DMS 273 (cell line): ENCODE data around the gene FGF23.
A peak's percentile ranks its signal among the peaks of the same experiment; 100 is the strongest.
"Not testable (repeated sequence)": the region's sequence is repeated elsewhere in the genome, so short reads cannot be mapped to it uniquely, and the experiment has no call there.

Experiments
- DNase-seq: peaks from one replicate; lab custom pipeline; 2025; ENCODE audit not compliant: unreplicated experiment; lab: John Stamatoyannopoulos, UW

The FGF23 gene

GRCh38 chr12:4379405-4379804, at the start of gene FGF23:
TSS of gene FGF23 (minus strand) at chr12:4379712. CDS start at chr12:4379582, 130 bp downstream.
- peak; percentile 13 for DNase-seq

GRCh38 chr12:4424422-4424821, 44.9 kb upstream of the FGF23 start:
- no peak for DNase-seq

- DNase-seq = no peak
These were observed 44.1 kb upstream of the FGF23 start for GRCh38 chr12:4423528-4424195.

GRCh38 chr12:4422985-4423384, 43.5 kb upstream of the FGF23 start:
- DNase-seq = no peak

DNA sequence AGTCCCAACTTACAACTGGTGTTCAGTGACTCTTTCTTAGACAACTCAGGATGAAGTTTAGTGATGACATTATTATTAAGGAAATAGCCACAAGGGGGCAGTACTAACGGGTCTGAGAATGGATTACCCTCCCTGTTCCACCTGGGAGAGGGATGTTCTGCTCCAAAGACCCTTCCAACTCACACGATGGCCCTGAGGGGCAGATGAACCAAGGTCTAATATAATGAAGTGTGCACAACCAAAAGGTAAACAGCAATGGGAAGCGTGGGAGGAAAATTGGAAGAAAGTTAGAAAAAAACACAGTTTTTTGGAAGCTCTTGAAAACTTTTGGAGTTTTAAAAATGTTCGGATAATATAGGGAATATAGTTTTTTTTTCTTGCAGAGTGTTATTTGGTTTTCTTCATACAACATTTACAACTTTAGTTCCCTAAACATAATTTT, 42.1 kb upstream of the FGF23 start:
- DNase-seq = peak; percentile 69

- no peak for DNase-seq
These were observed 40.7 kb upstream of the FGF23 start for GRCh38 chr12:4420138-4420670.

DNA sequence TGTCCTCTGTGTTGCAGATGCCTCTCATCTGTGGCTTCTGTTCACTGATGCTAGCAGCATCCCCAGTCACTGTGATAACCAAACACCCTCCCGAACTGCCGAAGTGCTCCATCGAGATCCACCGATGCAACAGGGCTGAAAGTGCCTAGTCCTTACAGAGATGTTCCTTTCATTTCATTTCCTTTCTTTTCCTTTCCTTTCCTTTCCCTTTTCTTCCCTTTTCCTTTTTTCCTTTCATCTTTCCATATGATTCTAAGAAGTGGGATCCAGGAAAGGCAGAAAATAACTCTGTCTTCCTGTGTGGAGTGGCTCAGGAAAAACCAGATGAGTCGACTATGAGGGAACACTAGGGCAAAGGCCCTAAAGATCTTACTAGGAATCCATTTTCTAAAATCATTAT, 39.4 kb upstream of the FGF23 start:
- DNase-seq = no peak

DNA sequence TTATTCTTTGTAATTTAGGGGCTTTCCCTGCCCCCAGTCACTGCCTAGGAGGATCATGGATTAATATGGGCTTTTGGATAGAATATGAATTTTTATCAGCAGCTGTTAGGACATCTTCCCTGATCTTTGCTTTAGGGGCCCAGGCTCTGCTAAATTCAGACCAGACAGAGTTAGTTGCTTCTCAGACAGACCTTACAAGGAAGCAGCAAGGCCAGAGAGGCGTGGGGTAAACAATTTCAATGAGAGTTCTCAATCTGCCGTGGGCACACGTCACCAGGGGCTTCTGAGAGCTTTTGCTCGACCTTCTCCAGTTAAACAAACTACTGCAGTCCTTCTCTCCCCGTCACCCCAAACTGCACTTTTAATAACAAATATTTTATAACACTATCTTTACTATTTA, 38.4 kb upstream of the FGF23 start:
- no peak for DNase-seq

GRCh38 chr12:4417455-4417854, 37.9 kb upstream of the FGF23 start:
- no peak for DNase-seq

DNA sequence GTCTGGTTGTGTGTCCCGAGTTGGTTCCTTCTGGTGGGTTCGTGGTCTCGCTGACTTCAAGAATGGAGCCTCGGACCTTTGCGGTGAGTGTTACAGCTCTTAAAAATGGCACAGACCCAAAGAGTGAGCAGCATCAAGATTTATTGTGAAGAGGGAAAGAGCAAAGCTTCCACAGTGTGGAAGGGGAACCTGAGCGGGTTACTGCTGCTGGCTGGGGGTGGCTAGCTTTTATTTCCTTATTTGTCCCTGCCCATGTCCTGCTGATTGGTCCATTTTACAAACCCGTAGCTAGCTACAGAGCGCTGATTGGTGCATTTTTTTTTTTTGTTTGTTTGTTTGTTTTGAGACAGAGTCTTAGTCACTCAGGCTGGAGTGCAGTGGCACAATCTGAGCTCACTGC, 36.8 kb upstream of the FGF23 start:
- DNase-seq = no peak

GRCh38 chr12:4412465-4412864, 33.0 kb upstream of the FGF23 start:
- no peak for DNase-seq

GRCh38 chr12:4412056-4412455, 32.5 kb upstream of the FGF23 start:
- DNase-seq = no peak

- DNase-seq = no peak
These were observed 27.6 kb upstream of the FGF23 start for GRCh38 chr12:4407136-4407535.

DNA sequence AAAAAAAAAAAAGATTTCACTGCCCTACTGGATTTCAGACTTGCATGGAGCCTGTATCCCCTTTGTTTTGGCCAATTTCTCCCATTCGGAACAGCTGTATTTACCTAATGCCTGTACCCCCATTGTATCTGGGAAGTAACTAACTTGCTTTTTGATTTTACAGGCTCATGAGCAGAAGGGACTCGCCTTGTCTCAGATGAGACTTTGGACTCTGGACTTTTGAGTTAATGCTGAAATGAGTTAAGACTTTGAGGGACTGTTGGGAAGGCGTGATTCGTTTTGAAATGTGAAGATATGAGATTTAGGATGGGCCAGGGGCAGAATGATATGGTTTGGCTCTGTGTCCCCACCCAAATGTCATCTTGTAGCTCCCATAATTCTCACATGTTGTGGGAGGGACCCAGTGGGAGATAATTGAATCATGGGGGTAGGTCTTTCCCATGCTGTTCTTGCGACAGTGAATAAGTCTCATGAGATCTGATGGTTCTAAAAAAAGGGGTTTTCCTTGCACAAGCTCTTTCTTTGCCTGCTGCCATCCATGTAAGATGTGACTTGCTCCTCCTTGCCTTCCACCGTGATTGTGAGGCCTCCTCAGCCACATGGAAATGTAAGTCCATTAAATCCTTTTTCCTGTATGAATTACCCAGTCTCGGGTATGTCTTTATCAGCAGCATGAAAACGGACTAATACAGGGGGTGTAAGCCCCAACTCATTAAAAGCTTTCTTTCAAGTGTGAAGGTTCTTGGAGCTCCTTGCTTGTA, 25.5 kb upstream of the FGF23 start:
- DNase-seq = not testable (repeated sequence)

GRCh38 chr12:4402996-4403395, 23.5 kb upstream of the FGF23 start:
- no peak for DNase-seq

- no peak for DNase-seq
These were observed 21.6 kb upstream of the FGF23 start for GRCh38 chr12:4401117-4401516.

- DNase-seq = no peak
These were observed 16.3 kb upstream of the FGF23 start for GRCh38 chr12:4395818-4396217.

- DNase-seq = no peak
These were observed 13.7 kb upstream of the FGF23 start for GRCh38 chr12:4393211-4393610.

DNA sequence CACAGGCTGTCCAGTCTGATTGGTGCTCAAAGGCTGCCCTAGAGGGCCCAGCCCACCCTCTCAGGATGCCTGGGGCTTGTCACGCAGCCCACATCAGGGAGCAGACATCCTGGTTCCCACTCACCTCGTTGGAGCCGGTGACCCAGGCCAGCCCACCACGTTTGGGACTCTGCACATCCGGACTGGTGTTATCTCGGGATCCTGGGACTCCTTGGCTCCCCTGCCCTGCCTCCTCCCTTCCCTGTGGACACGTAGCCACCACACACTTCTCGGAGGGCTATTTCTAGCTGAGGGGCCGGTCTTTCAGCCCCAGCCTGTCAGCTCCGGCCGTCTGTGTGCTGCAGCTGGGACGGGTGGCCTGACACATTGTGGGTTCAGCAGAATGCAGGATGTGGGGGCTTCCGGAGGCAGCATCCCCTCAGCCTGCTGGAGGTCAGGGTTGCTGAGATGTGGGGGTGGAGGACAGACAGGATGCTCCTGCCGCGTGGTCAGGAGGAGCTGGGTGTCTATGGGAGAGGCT, 12.8 kb upstream of the FGF23 start:
- DNase-seq = no peak

DNA sequence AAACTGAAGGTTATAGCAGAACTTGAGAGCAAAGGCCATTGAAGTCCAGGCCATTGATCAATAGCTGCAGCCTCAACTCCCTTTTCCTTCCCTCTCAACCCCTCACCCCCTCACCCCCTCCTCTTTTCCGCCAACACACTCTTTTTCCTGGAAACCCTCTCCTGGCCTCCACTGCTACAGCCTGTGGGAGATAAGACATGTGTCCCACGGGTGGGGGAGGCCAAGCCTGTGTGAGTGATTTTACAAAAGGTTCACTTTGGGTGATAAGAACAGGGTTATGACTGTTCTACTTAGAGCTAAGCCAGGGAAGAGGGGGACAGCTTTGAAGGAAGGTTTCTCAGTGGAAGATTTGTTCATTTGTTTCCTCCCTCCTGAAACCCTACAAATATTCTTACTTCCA, 9.2 kb upstream of the FGF23 start:
- no peak for DNase-seq

- no peak for DNase-seq
These were observed 8.5 kb upstream of the FGF23 start for GRCh38 chr12:4388032-4388431.

DNA sequence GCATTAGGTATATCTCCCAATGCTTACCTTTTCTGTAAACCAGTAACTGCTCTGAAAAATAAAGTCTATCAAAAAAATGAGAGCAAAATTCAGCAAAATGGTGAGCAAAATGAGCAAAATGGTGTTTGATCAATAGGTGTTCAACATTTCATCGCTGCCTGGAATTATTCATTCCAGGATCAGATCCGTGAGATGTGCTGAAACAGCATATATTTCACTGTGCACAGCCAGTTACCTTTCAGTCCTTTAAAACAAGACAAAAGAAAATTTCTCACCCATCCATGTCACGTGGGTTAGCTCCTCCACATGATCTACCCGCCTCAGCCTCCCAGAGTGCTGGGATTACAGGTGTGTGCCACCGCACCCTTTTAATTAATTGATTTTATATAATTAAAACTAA, 8.1 kb upstream of the FGF23 start:
- no peak for DNase-seq
